T-helper 1 cell (primary cell): ENCODE data around the gene GPC5.
A peak's percentile ranks its signal among the peaks of the same experiment; 100 is the strongest.
"Not testable (repeated sequence)": the region's sequence is repeated elsewhere in the genome, so short reads cannot be mapped to it uniquely, and the experiment has no call there.

Experiments
- DNase-seq, 5 donors: peaks; one replicate each; pipeline ENCODE4 v3.0.0-alpha.2; 2012 to 2020
- total RNA-seq, 4 donors: gene quantifications; one replicate each; lab custom pipeline; 2026; lab: John Stamatoyannopoulos, UW

The GPC5 gene
- total RNA-seq = 0 to 0.47 (median 0.23) reads per million in 4 donors

DNA sequence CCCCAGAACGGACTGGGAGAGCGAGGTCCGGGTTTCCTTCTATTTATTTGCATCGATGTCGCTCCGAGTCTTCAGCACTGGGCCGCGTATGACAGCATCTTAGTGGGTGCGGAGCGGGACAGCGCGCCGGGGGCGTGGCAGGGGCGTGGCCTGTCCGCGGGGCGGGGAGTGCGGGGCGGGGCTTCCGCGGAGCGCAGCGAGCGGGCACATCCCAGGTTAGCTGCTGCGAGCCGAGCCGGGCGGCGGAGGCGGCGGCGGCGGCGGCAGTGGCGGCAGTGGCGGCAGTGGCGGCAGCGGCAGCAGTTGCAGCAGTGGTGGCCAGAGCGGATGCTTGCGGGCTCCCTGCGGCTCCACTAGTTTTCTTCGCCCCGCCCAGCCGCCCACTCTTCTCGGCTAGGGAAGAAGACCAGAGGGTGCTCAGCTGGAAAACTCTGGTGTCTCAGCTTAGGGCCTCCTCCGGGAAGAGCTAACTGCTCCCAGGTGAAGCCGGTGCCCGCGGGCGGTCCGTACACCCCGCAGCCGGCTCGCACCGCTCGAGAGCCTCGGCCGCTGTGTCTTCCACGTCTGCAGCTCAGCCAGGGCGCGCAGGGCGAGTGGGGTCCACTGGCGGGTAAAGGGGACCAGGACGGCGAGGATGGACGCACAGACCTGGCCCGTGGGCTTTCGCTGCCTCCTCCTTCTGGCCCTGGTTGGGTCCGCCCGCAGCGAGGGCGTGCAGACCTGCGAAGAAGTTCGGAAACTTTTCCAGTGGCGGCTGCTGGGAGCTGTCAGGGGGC, at the start of gene GPC5:
Gene GPC5, plus strand, starts transcription at position 209 of the 776 bp plus-strand sequence.
- peak; percentile 67 to 75 (median 70) for DNase-seq

DNA sequence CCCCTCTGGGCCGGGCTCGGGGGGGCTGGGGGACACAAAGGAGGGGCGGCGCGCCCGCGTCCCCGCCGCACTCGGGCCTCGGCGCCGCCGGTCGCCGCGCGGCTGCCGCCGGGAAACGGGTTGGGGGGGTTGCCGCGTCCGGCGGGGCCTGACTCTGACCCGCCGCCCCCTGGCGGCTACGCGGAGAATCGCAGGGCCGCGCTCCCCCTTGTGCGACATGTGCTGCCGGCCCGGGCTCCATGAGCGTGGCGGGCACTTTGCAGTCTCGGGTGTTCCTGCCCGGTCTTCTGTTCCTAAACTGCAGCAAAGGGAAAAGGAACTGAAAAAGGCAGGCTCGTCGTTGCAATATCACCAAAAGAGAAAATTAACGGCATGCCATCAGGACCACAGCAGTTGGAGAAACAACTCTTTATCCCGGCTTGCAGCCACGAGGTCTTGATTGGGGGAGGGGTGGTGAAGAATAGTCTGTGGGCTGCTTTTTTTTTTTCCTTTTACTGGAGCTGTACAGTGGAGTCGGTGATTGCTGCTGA, 49.5 kb upstream of the GPC5 start:
- peak; percentile 75 to 89 (median 86) for DNase-seq

DNA sequence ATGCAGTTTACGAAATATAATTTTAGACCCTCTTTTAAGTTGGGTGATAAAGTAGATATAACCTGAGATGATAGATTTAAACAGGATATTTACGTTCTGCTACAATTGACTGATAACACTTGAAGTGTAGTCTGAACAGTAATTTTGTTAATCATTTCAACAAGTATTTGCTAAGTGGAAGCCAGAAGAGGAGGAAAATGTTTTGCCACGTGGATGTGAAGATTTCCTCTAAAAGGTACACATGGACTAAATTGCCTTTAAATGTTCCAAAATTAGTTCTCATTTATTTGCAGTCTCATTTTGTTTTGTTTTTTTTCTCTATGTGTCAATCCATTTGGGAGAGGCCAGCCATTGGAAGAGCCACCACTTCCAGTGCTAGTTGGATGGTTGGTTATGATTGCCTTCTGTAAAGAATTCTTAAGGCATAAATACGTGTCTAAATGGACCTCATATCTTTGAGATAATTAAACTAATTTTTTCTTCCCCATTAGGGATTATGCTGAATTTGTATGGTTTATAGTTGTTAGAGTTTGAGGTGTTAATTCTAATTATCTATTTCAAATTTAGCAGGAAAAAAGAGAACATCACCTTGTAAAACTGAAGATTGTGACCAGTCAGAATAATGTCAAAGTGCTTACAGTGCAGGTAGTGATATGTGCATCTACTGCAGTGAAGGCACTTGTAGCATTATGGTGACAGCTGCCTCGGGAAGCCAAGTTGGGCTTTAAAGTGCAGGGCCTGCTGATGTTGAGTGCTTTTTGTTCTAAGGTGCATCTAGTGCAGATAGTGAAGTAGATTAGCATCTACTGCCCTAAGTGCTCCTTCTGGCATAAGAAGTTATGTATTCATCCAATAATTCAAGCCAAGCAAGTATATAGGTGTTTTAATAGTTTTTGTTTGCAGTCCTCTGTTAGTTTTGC, 48.2 kb upstream of the GPC5 start:
- no peak for DNase-seq

DNA sequence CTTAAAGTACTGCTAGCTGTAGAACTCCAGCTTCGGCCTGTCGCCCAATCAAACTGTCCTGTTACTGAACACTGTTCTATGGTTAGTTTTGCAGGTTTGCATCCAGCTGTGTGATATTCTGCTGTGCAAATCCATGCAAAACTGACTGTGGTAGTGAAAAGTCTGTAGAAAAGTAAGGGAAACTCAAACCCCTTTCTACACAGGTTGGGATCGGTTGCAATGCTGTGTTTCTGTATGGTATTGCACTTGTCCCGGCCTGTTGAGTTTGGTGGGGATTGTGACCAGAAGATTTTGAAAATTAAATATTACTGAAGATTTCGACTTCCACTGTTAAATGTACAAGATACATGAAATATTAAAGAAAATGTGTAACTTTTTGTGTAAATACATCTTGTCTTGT, 47.3 kb upstream of the GPC5 start:
- DNase-seq = no peak

DNA sequence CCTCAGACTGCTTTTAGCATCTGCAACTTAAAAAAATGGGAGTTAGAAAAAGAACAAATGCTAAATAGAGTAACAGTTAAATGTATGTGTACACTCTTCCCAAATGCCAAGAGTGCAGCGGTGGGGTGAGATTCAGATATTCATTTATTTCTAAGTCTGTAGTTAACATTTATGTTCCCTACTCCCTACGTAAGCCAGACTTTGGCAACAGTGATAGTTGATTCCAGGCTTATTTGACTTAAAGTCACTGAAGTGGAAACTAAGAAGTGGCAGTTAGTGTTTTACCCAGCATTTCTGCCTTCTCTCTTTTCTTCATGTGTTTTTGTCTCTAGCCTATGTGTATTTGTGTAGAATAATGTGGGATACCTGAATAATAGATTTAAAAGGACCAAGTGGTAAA, 46.4 kb upstream of the GPC5 start:
- DNase-seq = no peak

DNA sequence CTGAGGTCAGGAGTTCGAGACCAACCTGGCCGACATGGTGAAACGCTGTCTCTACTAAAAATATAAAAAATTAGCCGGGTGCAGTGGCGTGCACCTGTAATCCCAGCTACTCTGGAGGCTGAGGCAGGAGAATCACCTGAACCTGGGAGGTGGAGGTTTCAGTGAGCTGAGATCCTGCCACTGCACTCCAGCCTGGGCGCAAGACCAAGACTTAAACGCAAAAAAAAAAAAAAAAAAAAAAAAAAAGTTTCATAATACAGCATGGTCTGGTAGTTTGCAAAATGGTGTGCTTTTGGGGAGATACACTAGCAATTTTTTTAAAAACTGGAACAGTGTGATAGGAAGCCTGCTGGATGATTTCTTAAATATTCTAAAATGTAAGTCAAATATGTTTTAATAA, 45.5 kb upstream of the GPC5 start:
- DNase-seq = not testable (repeated sequence)

DNA sequence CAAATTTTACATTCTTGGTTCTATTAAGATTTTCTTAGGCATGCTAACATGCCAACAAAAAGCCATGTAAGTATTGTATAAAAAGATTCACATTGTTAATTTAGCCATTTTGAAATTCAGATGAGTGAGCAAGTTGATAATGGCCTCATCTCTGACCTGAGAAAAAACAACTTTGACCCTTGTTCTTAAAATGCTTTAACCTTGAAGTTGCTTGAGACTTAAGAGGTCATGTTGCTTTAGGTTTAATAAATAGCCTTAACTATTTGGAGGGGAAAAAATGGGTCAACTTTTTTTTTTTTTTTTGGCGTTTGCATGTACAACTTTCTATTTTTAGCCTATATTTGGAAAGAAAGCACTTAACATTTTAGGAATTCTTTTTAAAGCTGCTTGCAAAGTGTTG, 44.9 kb upstream of the GPC5 start:
- no peak for DNase-seq

DNA sequence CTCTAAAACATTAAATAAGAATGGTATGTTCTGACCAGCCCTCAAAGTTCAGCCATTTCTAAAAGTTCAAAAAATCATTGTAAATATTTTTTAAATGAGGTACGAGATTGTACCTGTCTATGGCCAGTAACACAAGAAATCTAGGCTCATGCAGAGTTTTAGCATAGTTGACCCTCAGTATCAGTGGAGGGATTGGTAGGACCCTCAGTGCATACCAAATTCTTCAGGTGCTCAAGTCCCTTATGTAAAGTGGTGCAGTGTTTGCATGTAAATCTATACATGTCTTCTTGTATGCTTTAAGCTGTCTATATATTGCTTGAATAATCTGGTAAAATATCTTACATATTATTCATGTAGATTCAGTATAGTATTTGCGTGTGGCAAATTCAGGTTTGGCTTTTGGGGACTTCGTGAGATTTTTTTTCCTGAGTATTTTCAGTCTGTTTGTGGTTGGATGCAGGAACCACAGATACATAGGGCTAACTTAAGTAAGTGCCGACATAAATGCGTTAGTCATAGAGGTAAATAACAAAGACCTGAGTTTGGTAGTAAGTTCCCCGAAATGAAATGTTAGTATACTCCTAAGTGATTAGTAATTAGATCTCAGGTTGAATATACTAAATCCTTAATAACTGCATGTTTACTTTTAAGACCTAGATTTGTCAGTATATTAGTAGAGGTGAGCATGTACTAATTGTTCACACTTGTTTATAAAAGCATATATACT, 43.2 kb upstream of the GPC5 start:
- DNase-seq = no peak

DNA sequence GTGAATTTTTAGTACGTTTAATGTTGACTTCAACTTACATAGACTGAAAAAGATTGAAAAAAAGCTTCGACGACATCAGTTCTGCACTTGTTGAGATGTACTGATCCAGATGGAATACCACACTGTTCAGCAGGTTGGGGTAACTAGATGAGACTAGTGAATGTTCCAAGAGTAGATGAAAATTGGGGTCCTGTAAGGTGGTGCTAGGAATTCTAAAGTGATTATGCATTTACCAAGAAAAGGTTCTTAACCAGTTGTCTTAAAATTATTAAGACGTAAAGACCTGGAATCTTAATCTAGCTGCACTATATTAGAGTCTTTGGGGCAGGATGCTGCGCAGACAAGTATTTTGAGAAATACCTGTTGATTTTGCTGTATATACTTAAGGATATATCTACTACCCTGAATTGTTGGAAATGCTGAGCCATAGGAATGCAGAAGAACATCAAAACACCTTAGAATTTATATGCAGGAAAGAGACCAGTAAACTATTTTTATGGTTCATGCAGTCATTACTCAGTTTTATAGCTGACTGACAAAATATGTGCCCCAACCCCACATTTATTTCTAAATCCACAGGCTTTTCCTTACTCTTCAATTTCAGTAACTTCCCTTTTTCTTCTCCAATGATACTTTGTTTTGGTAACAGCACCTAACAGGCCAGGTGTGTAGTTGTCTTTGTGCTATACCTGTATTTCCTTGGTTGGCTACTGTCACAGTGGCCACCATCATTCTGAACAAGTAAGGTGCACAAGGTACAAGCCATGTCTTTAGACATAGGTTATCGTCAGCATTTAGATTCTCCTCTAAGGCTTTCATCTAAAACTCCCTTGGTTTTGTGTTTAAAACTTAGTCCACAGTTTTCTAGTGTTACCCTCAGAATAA, 42.4 kb upstream of the GPC5 start:
- DNase-seq = no peak

DNA sequence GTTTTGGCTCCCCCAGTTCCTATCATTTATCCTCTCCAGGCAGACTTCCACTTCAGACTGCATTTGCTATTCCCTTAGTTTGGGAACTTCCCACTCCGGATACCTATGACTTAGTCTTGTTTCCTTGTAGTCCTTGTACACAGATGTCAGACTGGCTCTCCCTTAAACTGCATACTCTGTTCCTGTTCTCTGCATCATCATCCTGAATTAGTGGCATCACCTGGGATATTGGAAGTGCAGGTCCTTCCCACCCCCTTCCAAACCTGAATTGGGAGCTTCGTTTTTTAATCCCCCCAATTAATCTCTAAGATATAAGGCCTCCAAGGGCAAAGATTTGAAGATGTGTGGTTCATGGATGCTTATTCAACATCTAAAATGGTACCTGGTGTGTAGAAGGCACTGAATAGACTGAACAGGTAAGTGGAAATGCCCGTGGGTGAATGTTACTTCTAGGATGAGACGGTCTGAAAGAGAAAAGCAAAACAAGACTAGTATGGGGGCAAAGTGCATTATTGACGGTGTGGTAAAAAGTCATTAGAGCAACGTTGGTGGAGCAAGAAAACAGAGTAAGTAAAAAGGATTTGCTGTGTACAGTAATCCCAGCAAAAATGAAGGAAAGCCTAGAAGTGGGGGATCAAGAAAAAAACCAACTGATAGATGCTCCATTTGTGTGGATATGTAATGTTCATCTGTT, 41.4 kb upstream of the GPC5 start:
- no peak for DNase-seq

DNA sequence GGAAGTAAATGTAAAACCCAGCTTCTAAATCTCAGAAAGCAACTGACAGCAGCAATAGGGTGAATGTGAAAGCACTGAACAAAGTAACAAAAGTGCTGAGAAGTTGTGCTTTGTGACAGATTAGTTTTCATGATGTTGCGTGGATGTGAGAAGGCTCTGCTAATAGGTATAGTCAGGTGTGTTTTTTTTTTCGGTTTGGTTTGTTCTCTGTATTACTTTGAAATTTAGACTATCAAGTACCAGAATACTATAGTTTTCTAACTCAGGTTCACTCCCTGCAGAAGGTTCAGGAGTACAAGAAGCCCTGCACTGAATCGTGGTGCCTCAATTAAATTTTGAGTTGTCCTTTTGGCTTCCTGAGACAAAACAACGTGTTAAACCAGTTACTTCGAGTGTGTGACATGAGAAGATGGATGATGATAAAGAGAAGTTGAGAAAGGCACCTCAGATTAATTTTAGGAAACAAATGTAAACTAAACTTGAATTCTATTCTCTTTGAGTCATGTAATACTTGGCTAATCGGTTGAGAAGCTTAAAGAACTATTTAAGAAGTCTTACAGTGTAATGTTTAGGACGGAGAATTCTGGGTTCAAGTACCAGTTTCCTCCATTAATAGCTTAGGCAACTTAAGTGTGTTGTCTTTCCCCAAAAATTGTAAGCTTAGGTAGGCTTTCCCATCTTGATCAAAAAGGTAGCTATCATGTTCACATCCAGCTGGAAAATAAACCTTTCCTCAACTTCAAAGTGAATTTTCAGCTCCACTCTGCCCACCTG, 40.6 kb upstream of the GPC5 start:
- DNase-seq = no peak

DNA sequence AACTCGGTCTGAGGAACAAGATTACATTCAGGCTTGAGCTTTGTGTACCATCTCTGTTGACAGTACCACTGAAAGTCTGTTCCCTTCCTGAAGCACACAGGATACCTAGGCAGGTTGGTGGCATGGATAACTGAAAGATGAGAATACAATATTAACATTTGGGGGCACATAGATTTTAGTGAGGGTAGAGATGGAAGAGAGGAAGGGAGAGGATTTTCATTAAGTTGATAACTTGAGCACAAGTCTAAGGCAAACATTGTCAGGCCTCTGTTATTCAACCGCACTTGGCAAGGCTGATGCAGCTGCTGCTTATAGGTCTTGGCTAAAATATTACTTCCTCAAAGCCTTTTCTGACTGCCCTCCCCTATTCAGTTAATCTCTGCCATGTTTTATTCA, 40.0 kb upstream of the GPC5 start:
- no peak for DNase-seq

DNA sequence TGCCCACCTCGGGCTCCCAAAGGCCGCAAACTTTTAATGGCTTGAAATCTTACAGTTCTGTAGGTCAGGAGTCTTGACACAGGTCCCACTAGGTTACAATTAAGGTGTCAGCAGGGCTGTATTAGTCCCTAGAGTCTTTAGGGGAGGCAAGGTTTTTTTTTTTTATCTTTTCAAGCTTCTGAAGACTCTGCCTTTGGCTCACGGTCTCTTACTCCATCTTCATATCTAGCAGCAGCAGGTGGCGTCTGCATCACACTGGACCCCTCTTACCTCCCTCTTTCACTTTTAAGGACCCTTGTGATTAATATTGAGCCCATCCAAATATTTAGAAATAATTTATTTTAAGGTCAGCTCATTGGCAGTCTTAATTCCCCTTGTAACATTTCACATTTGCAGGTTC, 39.3 kb upstream of the GPC5 start:
- DNase-seq = no peak

DNA sequence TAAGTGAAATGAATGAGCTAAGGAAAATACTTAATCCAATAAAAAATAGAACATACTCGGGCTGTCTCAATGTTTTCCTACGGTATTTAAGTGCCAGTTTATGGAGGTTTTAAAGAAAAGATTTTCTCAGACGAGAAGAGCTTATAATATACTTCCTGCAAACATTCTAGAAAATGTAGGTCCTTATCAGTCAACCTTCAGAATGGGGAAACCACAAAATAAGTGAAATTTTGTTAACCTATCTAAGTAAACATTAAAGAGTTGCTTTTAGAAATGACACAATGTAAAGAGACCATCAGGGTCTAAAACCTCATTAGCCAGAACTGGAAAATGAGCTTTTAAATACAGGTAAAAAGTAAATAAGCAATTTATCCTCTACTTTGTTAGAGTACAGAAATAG, 38.8 kb upstream of the GPC5 start:
- no peak for DNase-seq

DNA sequence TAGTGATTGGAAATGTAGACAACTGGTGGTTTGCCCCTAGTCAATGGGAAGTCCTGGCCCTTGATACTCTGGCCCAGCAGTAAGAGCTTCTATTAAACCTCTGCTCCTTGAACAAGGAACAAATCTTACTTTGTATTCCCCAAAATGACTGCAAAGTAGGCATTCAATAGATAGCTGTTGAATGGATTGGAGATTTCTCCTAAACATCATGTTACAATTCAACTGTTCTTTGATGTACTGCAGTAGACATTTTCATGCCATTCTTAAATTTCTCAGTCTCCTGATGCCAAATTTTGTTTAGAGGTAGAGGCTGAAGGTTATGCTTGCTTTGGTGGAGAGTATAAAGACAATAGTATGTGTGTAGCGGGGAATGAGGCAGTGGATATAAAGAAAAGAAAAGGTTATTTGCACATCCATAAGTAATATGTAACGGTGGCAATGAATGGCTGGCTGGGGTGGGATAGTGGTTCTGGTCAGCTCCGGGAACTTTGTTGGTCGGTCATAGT, 38.1 kb upstream of the GPC5 start:
- no peak for DNase-seq

DNA sequence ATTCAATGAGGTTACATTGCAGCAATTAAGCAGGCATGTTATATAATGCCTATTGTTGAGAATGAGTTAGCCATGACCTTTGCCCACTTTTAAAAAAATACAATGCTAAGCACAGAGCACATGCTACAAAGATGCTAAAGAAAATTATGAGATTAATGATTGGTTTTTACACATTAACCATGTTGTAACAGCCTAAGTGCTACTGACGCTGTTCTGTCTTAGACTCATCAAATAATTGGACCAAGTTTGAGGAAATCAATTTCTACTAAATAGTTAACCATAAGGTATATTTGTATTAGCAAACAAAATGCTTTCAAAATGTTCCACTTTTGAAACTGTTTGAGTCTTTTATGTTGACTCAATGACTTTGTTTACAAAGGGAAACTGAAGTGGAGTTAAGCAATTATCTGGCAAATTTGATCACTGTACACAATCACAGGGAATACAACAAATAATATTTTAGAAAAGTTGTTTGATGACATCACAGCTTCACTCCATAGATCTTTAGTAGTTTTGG, 36.6 kb upstream of the GPC5 start:
- no peak for DNase-seq

DNA sequence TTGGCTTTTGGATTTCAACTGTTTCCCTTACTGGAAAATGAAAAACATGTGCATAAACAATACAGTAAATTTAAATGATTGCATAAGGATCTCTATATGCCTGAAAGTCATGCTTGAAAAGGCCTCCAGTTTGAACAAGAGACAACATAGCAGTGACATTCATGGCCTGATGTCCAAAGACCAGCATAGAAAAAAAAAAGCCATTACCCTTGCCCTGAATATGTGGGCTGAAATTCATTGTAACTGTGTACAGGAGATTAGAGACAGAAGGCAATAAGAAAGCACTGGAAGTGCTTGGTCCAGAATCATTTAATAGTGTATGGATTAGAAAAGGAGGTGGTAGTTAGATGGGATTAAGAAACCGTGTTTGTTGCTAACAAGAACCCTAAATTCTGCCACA, 35.5 kb upstream of the GPC5 start:
- no peak for DNase-seq

DNA sequence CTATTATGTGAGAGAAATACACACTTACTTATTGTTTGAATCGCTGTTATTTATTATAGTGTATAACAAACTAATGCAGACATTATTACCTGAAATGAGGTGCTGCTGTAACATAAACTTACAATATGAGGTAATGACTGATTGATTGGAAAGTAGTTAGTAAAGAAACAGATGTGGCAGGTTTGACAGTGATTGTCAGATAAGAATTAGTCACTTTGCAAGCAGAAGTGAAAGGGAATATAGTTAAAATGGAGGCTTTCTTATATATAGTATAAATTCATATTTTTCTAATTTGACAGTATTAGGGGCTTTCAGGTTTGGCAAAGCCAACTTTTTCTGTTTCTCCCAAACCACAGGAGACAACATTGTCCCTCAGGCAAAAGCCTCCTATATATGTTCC, 30.3 kb upstream of the GPC5 start:
- no peak for DNase-seq

DNA sequence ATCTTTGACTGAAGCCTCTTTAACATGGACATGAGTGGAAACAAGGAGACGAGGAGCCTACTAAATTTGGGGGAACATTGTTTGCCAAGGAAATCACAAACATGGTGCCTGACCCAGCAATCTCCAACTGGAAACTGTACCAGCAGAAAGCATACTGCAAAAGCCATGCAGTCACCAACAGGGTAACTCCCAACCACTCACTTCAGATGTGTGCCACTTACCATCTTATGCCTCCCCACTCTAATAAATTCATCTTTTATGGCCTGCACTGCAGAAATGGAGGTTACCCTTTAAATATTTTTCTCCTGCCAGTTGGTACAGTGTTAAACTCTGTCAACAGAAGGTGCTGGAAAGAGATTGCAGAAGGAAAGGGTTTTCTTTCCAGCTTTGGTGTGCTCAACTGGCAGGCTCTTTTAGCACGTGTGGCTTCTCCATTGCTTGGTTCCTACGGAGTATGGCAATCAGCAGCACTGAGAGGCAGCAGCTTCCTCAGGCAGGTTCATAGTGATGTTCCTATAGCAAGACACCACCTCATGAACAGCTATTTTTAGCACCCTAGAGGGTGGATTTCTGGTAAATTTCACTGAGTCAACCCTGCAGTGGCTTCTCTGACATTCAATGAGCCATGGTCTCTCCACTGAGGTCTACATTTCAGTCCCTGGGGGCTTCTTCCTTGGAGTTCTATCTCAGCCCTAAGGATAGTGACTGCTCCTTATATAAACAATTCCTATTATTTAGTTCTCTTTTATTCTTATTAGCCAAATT, 29.6 kb upstream of the GPC5 start:
- no peak for DNase-seq
